CD4-positive, alpha-beta T cell (primary cell): ENCODE results near the gene PGC. TPM values are rescaled to one million over a fixed set of nuclear protein-coding genes. Genes with fewer than 3 reads are reported as not detected.
A peak's percentile ranks its signal among the peaks of the same experiment; 100 is the strongest.

Experiments used
- ATAC-seq: fragments of 200-7000 bp; cut with Tn5 transposase; one replicate; pipeline ENCODE4 v1.10.0; 2022; ENCODE audit warnings: mild to moderate bottlenecking; ENCODE audit not compliant: poor library complexity
- CTCF ChIA-PET: fragments of 350-600 bp; sonication (Branson Sonifier 250); formaldehyde crosslinking; loops from one replicate; lab custom pipeline; 2021; ENCODE audit warnings: antibody characterized with exemption, inconsistent platforms; lab: Charles Lee
- POLR2A ChIA-PET: fragments of 350-600 bp; sonication (Branson Sonifier 250); formaldehyde crosslinking; loops from one replicate; lab custom pipeline; 2021; ENCODE audit warnings: antibody characterized with exemption, inconsistent platforms; lab: Charles Lee
- DNase-seq, 14 experiments: peaks; one replicate each; pipeline ENCODE4 v3.0.0-alpha.2; 2013 to 2020; ENCODE audit warnings: mixed read lengths in 2 of 14
- H3K27ac ChIP-seq, 2 donors: one replicate each; pipeline versions ENCODE4 v1.5.1 to v1.7.0; 2013; ENCODE audit warnings: low read length in 2 of 2, low read depth in 1 of 2, mild to moderate bottlenecking in 1 of 2
- H3K27me3 ChIP-seq, 2 experiments: 1 replicate in 1 of 2; 2 replicates in 1 of 2; pipeline versions ENCODE4 v1.6.1 to v1.7.0; 2013; ENCODE audit warnings: low read length in 2 of 2, control low read depth in 1 of 2, mild to moderate bottlenecking in 1 of 2, moderate library complexity in 1 of 2; ENCODE audit not compliant: insufficient read depth in 2 of 2, control insufficient read depth in 1 of 2
- H3K36me3 ChIP-seq: one replicate; pipeline ENCODE4 v1.6.1; 2013; ENCODE audit warnings: low read length, control low read depth; ENCODE audit not compliant: insufficient read depth
- H3K4me1 ChIP-seq: one replicate; pipeline ENCODE4 v1.6.1; 2013; ENCODE audit warnings: low read length, control low read depth; ENCODE audit not compliant: insufficient read depth
- H3K4me3 ChIP-seq: one replicate; pipeline ENCODE4 v1.5.1; 2013; ENCODE audit warnings: mild to moderate bottlenecking, low read length, moderate library complexity
- H3K9me3 ChIP-seq, 2 experiments: 1 replicate in 1 of 2; 2 replicates in 1 of 2; pipeline versions ENCODE4 v1.6.1 to v1.7.0; 2013; ENCODE audit warnings: low read length in 2 of 2, mild to moderate bottlenecking in 2 of 2, control low read depth in 1 of 2, moderate library complexity in 1 of 2; ENCODE audit not compliant: control insufficient read depth in 1 of 2, insufficient read depth in 1 of 2
- H3K27ac Mint-ChIP-seq: one replicate; pipeline ENCODE4 v1.8.0; 2020; ENCODE audit warnings: mixed read lengths
- H3K27me3 Mint-ChIP-seq: one replicate; pipeline ENCODE4 v1.8.0; 2021; ENCODE audit warnings: mixed read lengths
- H3K36me3 Mint-ChIP-seq: one replicate; pipeline ENCODE4 v1.8.0; 2021; ENCODE audit warnings: low read depth, mixed read lengths
- H3K4me1 Mint-ChIP-seq: one replicate; pipeline ENCODE4 v1.8.0; 2021; ENCODE audit warnings: low read depth, mixed read lengths
- H3K4me3 Mint-ChIP-seq: one replicate; pipeline ENCODE4 v1.8.0; 2020; ENCODE audit warnings: mild to moderate bottlenecking, mixed read lengths
- H3K9me3 Mint-ChIP-seq: one replicate; pipeline ENCODE4 v1.8.0; 2020; ENCODE audit warnings: mixed read lengths
- CTCF ChIP-seq: fragments of 200-600 bp; IDR thresholded peaks from one replicate; pipeline ENCODE4 v1.8.0; 2022; ENCODE audit warnings: antibody characterized with exemption, mild to moderate bottlenecking
- intact Hi-C, 2 experiments: fragments of 100-400 bp; cut with DNase I in 1 of 2; cut with micrococcal nuclease in 1 of 2; formaldehyde crosslinking; loops; one replicate each; pipeline versions ENCODE4 v1.15.1 to v1.9.0; 2023 to 2025; cut with DNase I, micrococcal nuclease
- total RNA-seq, 174 experiments: library from RNA in 2 of 174; stranded (reverse) in 2 of 174; gene quantifications; one replicate each; pipeline ENCODE4 v1.2.3 and lab custom pipeline; 2021 to 2026

Gene PGC
- total RNA-seq, 2 experiments from 2014 or later, result not detected

DNA sequence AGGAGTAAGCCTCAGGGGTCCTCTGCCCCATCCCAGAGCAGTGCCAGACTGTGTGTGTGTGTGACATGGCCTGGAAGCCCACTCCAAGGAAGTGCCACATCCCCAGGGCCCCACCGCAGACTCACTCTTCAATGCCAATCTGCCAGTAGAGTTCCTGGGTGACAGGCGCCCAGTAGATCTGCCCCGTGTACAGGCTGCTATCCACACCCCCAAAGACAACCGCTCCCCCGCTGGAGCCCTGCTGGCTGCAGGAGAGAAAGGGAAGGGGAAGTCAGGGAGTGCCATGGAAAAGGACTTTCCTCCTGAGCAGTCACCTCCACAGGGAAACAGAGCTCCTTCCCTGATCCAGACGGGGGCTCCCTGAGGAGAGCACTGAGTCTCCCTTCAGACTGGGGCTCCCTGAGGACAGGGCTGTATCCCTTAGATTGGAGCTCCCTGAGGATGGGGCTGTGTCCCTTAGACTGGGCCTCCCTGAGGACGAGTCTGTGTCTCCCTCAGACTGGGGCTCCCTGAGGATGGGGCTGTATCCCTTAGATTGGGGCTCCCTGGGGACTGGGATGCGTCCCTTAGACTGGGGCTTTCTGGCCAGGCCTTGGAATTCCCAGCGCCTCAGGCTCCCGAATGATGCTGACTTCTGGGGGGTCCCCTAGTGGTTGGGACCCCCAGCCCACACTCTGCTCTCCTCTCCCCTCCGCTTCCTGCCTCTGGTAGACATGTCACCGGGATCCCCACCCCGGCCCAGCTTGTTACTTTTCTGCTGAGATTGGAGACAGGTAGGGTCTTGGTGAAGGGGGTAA, 6.6 kb downstream of the PGC start:
- Histone ChIP-seq H3K27ac (no peak overlapping the region), H3K4me3 (no peak overlapping the region), H3K4me1 (peaks cover 5% of the 10 kb centered on the region), H3K36me3 (no peaks in the 10 kb centered on the region), H3K27me3 (peaks cover 0 to 3% of the 10 kb centered on the region in 2 experiments), H3K9me3 (no peaks in the 10 kb centered on the region)
- Mint-ChIP-seq H3K9me3 (no peaks in the 10 kb centered on the region), H3K27ac (no peak overlapping the region), H3K27me3 (no peaks in the 10 kb centered on the region), H3K4me1 (peaks cover 3% of the 10 kb centered on the region), H3K4me3 (no peak overlapping the region), H3K36me3 (no peaks in the 10 kb centered on the region)
- CTCF ChIA-PET, result no interaction called here
- POLR2A ChIA-PET, result no interaction called here
- ATAC-seq, result no peak
- no peak for TF ChIP-seq CTCF
- DNase-seq, result no peak
- intact Hi-C loops, result no loop called here

DNA sequence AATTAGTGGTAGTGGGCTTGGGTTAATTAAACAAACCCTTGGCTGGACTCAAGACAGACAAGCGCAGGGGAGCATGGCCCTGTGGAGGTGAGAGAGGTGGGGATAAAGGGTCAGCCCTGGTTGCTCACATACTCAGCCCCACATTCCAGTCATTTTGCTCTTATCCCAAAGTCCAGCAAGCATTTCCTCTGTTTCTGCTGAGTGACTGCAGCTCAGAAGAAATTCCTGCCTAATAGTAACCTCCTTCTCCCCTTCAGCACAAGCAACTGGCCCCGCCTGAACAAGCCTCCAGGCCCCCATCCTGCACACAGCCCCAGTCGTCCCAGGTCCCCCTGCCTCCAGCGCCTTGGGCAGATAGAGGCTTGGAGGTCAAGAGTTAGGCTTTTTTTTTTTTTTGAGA, 8.2 kb downstream of the PGC start:
- peaks cover 5% of the 10 kb centered on the region for H3K4me1 Mint-ChIP-seq
- peaks cover 6% of the 10 kb centered on the region for H3K4me1 ChIP-seq
- H3K9me3 ChIP-seq, result no peaks in the 10 kb centered on the region
- H3K36me3 ChIP-seq, result no peaks in the 10 kb centered on the region
- no peak for ATAC-seq
- peak overlapping the region; percentile 15 for H3K4me3 Mint-ChIP-seq
- no peaks in the 10 kb centered on the region for H3K27me3 Mint-ChIP-seq
- H3K9me3 Mint-ChIP-seq, result no peaks in the 10 kb centered on the region
- no peak overlapping the region for H3K27ac Mint-ChIP-seq
- H3K27ac ChIP-seq, result no peak overlapping the region
- POLR2A ChIA-PET, result no interaction called here
- intact Hi-C loops, result loop anchor here in 1 of 2 experiments (5.0 to 10.0 kb wide), 3 partner anchors 1506 to 1948 kb away; partner anchors contain the start of genes GTPBP2, MRPS18A and TTBK1
- CTCF ChIA-PET, result no interaction called here
- DNase-seq, result no peak
- peaks cover 0 to 3% of the 10 kb centered on the region in 2 experiments for H3K27me3 ChIP-seq
- H3K36me3 Mint-ChIP-seq, result no peaks in the 10 kb centered on the region
- H3K4me3 ChIP-seq, result no peak overlapping the region
- TF ChIP-seq CTCF, result no peak

DNA sequence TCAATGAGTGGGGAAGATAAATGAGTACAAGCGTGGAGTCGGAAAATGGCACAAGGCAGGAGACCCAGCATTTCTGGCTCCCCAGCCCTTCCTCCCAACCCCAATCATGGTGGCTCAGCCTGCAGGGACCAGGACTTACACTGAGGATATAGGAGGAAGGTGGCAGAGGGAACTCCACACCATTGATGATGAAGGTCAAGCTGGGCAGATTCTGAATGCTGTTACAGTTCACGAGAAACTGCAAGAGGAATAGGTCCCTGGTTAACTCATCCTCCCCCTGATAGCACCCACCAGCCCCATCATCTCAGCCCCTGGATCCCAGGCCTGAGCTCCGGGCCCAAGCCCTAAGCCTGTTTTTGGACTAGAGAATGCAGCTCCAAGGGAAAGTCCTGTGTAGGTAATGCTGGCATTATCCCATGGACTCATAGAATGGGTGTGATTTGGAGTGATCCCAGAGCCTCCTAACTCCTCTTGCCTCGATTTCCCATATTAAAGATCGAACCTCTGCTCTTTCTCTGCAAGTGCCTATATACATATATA, 9.5 kb downstream of the PGC start:
- Mint-ChIP-seq H3K9me3 (no peaks in the 10 kb centered on the region), H3K27me3 (no peaks in the 10 kb centered on the region), H3K4me3 (peak overlapping the region; percentile 68), H3K27ac (no peak overlapping the region), H3K36me3 (no peaks in the 10 kb centered on the region), H3K4me1 (peaks cover 18% of the 10 kb centered on the region)
- CTCF ChIA-PET, result interaction anchor here (1.0 kb wide), 1 partner anchor 50 kb away, joined by 4 read pairs; the partner anchor contains the start of gene TOMM6
- no peak overlapping the region for H3K27ac ChIP-seq
- H3K36me3 ChIP-seq, result no peaks in the 10 kb centered on the region
- peaks cover 0 to 3% of the 10 kb centered on the region in 2 experiments for H3K27me3 ChIP-seq
- no peak overlapping the region for H3K4me3 ChIP-seq
- intact Hi-C loops, result loop anchor here in 1 of 2 experiments (2.0 to 10.0 kb wide), 4 partner anchors 193 to 1950 kb away; partner anchors contain the start of genes GTPBP2, MRPS18A and TTBK1
- H3K9me3 ChIP-seq, result no peaks in the 10 kb centered on the region
- H3K4me1 ChIP-seq, result peaks cover 19% of the 10 kb centered on the region
- no peak for DNase-seq
- no peak for TF ChIP-seq CTCF
- POLR2A ChIA-PET, result no interaction called here
- ATAC-seq, result no peak
